GM18505 (cell line): ENCODE data around the gene NCOA7.

Source experiments
- ATAC-seq: cut with Tn5 transposase; IDR thresholded peaks from one replicate; pipeline ENCODE4 v1.9.1; 2021; ENCODE audit not compliant: unreplicated experiment
- POLR2A ChIP-seq: IDR thresholded peaks from 4 replicates; pipeline ENCODE4 v1.6.1; 2011; ENCODE audit warnings: borderline replicate concordance; ENCODE audit not compliant: insufficient read depth, insufficient read length; ENCODE audit errors: extremely low read depth

NCOA7 gene

DNA sequence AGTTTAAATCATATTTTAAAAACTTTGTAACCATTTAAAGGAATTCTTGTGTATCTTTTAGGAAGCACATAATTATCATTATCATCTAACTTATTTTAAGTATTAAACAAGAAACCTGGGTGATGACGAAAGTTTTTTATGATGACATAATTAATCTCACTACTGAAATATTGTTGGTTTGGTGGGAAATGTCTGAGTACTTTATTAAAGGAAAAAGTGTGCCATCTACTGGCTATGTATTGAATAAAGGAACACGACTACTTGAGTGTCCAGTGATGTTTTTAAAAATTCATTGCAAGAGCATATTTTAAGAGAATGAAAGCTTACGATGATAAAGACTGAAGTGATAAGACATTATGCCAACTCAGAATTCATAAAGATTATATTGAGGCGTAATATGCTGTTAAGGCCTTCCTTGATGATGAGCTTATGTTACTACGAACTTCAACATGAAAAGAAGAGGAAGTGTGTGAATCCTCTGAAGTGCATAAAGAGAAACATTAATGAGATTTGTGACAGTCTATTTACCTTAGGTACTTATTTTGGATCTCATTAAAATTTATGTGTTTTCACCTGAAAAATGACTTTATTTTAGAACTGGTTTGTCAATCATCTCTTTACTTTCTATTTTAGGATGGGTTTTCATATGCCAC, 183.6 kb downstream of the NCOA7 start:
- ATAC-seq, result peak; percentile 87
- no peak for TF ChIP-seq POLR2A

DNA sequence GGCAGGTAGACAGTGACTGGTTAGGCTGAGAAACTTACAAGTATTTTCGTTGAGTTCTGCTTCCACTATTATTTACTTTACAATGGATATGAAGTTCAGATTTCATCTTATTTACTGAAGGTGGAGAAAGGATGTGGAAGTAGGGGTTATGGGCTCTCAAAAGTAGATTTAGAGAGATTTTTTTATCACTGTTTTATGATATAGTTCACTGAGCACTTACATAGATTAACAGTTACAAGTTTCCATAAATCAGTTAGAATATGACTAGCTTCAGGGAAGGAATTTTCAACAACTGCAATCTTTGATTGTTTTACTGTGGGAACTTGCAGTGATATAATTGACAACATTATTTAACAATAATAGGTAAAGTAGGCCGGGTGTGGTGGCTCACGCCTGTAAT, 188.3 kb downstream of the NCOA7 start:
- ATAC-seq, result no peak
- TF ChIP-seq POLR2A, result no peak
